KG1 (cell line): ENCODE results near the gene ENTR1.
"Not testable (repeated sequence)": the region's sequence is repeated elsewhere in the genome, so short reads cannot be mapped to it uniquely, and the experiment has no call there.

Source experiments
- DNase-seq: peaks from one replicate; lab custom pipeline; 2025; lab: John Stamatoyannopoulos, UW

Gene ENTR1

DNA sequence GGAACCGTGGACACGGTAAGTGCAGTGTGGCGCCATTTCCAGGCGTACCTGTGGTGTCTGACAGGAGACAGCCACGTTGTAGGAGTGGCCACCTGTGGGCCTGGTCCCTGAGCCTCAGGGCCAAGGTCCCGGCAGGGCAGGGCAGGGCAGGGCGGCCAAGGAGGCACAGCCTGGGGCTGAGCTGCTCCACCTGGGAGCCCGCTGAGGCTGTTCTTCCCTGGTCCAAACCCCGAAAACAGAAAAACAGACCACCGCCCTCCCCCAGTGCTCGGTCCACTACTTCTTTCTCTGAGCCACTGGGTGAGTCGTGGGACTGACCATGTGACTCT, 8.6 kb upstream of the ENTR1 start:
- DNase-seq: no peak

DNA sequence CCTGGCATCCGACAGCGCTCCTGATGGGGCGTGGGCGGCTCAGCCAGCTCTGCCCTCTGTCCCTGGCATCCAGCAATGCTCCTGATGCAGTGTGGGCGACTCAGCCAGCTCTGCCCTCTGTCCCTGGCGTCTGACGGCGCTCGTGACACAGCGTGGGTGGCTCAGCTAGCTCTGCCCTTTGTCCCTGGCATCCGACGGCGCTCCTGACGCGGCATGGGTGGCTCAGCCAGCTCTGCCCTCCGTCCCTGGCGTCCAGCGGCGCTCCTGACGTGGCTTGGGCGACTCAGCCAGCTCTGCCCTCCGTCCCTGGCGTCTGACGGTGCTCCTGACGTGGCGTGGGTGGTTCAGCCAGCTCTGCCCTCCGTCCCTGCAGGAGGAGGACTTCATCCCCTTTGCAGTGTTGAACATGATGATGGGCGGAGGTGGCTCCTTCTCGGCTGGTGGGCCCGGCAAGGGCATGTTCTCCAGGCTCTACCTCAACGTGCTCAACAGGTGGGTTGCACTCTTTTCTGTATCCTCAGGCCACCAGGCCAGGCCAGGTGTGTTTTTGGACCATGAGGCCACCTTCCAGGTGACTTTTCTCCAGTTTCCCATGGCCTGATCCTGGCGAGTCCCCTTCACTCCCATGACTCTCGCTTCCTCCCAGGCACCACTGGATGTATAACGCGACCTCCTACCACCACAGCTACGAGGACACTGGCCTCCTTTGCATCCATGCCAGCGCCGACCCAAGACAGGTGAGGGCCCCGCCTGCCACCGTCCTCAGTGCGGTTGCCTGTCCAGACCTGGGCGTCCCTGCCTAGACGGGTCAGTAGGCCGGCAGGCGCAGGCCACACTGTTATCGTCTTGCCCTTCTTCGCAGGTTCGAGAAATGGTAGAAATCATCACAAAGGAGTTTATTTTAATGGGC, 8.0 kb upstream of the ENTR1 start:
- no peak for DNase-seq

DNA sequence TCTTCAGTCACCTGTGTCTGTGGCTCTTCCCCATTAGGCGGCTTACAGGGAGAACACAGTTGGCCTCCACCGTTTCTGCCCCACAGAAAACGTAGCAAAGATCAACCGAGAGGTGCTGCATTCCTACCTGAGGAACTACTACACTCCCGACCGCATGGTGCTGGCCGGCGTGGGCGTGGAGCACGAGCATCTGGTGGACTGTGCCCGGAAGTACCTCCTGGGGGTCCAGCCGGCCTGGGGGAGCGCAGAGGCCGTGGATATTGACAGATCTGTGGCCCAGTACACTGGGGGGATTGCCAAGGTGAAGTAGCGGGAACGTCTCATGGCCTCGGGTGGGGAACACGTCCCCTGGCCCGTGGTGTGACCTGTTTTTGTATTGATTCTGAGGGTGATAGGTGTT, 6.5 kb upstream of the ENTR1 start:
- no peak for DNase-seq

DNA sequence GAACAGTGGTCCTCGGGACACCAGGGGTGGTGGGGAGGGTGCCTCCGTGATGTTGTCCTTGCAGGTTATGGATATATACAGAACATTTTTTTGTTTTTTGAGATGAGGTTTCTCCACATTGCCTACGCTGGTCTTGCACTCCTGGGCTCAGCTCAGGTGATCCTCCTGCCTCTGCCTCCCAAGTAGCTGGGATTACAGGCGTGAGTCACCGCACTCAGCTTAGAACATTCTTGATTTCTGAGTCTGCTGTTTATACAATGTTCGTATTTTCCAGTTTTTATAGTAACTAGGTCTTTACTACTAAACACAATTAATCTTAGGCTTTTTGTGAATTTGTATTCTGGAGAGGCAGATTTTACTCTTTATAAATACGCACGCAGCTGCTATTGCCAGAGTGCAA, 6.0 kb upstream of the ENTR1 start:
- no peak for DNase-seq

DNA sequence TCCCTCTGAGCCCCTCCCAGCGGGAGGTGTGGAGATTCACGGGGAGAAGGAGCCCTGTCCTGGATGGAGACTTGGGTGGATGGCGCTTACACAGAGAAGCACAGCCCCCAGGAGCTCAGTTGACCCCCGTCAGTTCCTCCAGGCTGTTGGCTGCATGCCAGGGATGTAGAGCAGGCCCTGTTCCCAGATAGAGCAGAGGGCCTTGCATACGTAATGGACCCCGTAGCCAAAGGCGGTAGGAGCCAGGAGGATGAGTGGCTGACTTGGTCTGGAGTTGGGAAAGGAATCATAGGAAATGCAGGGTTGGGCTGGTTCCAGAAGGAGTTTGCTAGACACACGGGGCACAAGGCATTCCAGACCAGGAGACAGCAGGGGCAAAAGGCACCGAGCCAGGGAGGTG, 2.5 kb upstream of the ENTR1 start:
- DNase-seq: no peak

DNA sequence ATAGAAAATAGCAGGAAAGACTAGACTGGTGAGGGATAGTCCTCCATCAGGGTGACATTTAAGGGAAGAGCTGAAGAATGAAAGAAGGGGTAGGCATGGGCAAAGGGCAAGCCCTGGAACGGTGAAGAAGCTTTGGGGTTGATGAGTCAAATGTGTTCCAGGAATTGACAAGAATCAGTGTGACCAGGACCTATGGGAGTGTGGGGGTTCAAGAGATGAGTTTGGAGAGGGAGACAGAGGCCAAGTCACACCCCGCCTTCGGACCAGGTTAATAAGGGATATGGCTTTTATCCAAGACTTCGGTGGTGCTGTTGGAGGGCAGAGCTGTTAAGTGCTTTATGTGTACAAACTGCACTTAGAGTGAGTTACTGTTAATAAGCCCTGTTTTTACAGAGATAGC, 964 bp upstream of the ENTR1 start:
- DNase-seq: no peak

DNA sequence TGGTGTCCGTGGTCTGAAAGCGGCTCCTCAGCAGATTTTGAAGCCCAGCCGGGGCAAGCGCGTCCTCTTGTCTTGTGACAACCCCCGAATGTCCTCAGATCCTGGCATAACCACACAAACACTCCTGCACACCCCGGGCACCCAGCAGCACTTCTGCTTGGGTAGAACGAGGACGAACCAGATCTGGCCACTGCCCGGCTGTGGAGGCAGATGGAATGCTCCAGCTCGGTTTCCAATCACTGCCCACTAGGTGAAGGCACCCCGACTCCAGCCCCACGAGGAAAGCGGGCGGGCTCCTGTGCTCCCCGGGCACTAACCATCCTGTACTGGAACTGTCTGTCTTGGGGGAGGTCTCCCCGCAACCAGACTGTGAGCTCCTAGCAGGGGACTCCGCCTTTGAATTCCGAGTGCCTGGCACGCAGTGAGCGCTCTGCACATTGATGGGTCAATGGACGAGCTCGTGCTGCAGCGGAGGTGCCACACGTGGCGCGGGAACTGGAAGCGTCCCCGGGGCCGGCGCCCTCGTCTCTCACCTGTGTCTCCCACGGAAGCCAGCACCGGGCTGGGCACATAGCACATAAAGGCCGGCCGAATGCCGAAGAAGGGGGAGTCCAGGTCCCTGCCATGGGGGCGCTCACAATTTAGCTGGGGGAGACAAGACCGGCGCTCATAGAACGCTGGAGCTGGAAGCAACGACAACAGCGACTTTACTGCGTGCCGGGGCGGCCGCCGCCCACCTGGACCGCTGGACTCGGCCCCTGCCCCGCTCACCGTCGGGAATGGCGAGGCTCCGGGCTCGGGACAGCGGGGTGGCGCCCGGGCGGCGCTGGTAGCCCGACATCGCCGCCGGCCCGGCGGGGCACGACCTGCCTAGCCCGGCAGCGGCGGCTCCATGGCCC, 608 bp downstream of the ENTR1 start:
- peak; percentile 25 for DNase-seq

DNA sequence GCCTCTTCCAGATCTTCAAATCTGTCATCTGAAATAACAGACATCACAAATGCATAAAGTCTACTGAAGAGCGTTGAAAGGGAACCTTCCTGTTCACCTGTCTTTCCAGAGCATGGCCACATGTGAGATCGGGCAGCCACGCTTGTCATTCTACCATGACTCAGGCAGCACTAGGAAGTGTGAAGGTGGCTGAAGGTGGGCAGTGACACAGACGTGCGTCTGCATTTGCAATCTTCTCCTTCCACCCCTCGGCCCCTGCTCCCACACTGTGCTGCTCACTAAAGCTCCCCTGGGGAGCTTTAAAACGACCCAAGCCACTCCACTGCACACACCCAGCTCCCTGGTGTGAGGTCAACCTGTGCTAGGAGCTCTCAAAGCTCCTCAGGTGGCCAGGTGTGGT, 2.5 kb downstream of the ENTR1 start:
- no peak for DNase-seq

DNA sequence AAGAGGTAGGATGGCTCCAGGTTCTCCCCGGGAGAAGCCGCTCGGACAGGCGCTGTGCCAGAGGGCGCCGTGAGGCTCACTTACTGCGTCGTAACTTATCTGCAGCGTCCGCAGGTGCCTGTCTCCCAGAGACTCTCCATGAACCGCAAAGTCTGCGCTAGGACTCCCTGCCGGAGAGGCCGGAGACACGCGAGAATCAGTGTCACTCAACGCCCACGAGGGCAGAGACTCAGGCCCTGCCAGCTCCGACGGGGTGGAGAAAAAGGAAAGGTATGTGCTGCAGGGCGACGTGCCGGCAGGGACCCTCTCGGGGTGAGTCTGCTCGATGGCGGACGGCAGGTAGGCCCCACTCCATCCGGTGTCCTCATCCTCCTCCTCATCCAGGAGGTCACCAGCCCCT, 3.4 kb downstream of the ENTR1 start:
- DNase-seq: not testable (repeated sequence)

DNA sequence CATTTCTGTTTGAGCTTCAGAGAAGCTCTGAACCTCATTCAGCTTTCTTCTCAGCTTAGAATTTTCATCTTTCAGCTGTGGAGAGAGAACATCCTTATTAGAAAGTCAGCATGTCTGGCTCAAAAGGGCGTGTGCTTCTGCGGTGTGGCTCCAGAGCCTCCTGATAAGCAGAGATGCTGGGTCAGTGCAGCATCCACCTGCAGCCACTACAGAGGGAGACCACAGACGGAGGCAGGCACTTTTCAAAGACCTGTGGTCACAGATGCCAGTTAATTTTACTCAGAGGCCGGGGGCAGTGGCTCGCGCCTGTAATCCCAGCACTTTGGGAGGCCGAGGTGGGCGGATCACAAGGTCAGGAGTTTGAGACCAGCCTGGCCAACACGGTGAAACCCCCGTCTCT, 4.5 kb downstream of the ENTR1 start:
- DNase-seq: not testable (repeated sequence)

DNA sequence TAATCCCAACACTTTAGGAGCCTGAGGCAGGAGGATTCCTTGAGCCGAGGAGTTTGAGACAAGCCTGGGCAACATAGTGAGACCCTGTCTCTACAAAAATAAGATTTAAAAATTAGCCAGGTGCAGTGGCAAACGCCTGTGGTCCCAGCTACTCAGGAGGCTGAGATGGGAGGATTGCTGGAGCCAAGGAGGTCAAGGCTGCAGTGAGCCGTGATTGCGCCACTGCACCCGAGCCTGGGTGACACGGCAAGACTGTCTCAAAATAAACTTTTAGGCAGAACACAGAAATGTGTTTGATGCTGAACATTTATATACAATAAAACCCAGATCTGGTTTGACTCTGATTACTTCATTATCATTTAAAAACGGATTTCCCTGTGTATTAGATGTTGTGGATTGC, 4.9 kb downstream of the ENTR1 start:
- no peak for DNase-seq

DNA sequence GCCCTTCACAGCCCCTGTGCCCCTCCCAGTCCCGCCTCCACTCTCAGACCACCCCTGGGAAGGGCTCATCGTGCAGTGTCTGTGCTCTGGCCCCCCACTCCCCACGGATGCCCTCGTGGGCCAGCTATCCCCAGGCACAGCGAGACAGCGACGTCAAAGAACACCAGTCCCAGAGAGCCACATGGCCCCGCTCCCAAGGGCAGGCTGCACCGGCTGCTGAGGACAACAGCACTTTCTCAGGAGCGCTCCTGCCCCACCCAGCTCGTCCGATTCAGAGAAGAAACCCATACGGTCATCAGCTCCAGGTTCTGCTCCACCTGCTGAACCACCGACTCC, 5.6 kb downstream of the ENTR1 start:
- no peak for DNase-seq

DNA sequence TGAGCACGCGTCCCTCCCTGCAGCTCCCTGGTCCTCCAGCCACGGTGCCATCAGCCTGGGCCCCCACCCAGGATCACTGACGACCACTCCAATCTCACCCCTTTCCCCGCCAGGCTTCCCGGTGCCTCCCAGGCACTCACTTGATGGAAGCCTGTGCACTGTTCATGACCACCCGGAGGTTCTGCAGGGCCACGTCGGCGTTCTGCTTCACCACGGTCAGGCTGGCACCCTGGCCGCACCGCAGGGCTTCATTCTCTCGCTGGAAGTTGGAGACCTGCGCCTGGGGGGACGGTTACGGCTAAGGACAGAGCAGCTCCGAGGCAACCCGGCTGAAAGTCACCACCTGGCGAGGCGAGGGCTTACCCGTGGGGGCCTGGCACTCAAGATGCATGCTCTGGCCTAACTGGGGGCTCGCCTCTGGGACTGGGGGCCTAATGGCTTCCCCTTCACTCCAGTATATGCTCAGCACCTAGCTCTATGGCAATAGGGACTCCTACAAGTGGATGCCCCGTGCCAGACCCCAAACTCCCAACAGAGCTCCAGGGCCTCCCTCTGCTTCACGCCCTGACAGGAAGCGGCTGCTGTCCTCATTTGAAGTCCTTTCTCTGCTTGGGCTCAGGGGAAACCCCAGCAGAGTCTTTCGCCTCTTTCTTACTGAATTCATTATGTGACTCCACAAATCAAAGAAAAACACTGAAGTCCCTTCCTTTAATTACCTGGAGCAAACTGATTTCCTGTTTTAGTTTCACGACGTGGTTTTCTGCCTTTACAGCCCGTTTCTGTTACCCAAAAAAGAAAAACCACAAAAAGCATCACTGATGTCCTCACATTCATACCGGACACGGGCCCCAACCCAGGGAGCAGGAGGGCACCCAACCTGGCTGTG, 6.3 kb downstream of the ENTR1 start:
- DNase-seq: no peak

DNA sequence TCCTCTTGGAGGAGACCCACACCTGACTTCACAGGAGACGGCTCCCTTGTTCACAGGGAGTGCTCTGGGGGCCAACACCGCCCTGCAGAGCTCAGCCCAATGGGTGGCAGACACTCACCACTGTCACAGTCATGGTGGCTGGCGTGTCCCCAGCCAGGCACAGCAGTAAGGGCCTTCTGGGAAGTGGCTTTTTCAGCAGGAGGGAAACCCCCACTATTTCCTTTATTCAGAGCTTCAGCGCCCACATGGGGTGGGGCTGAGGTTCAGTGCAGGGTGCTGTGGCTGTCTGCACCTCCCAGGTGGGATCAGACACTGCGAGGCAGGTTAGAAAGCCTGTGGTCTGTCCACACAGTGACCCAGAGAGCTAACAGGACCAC, 6.9 kb downstream of the ENTR1 start:
- DNase-seq: no peak

DNA sequence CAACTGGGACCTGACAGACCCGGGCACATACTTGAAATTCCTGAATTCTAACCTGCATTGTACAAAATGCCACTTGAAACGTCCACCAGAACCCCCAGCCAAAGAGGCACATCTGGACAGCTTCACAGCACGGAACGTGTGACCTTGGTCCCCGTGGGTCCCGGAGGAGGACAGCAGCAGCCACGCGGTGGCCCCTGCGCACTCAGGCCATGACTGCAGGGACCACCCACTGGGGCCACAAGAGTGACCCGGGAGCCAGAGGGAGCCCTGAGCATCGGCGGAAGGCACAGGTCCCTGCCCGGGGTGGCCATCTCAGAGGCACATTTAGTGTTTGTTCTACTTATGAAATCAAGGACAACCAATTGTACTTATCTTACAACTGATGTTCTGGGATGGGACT, 8.3 kb downstream of the ENTR1 start:
- DNase-seq: no peak

DNA sequence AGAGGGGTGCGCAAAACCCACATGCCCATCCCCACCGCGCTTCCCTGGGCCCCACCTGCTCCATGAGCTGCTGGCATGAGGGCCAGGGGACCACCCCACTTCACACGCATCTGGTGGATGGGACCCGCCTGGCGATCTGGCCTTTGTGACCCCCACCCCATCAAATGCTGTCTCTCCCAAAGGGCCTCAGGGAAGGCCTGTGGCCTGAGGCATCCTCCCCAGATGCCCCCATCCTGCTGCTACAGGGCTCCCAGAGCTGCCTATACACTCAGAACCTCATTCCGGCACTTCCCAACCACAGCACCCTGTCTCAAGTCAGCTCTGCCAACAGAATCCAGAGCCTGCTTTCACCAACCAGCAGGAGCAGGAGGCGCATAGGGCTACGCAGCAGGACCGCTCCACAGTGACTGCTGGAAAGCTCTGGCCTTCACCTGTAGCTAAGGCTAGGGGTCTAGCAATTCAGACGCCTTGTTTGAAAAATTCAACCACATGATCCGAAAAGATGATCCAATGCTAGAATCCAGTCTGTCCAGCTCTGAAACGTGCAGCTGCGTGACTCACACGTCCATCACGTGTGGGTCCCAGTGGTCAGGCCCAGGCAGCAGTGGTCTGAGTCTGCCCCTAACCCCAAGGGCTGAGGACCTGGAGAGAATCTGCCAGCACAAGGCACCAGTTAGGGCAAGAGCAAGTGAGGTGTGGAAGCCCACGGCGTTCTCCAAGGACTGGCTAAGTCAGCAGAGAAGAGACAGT, 9.1 kb downstream of the ENTR1 start:
- DNase-seq: no peak

DNA sequence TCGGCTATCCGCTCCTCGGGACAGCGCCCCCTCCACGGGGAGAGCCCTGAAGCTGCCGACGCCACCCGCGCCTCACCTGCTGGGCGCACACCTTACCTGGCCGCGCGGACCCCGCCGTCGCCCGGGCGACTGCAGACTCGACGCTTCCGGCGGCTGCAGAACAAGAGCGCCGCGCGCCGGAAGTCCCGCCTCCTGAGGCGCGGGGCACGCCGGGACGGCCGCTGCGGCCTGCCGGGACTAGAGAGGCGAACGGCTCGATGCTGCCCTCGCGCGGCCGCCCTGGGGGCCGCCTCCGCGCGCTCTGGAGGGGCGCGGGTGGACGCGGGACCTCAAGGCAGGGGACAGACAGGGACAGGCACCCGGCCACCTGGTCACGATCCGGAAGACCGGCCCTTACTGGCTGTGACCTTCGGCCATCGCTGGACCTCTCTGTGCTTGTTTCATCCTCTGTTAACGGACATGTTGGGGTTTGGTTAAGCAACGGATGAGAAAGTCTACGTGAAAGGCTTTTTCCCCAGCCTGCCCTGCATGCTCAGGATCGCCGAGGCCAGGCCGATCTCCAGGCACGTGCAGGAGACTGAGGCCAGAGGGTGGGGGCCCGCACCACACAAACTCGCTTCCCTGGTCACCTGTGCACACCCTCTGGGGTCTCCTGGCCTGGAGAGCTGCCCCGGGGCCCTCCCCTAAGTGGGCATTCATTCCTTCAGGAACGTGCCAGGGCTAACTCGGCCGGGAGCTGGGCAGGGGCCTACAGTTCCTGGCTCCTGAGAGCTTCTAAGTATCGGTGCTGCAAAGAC, 10.2 kb downstream of the ENTR1 start, which contains the start of gene SNAPC4:
Gene SNAPC4 (minus strand): TSS at position 133 of the 797 bp plus-strand sequence. CDS start 1,742 bp downstream, outside the sequence.
- peak; percentile 94 for DNase-seq

DNA sequence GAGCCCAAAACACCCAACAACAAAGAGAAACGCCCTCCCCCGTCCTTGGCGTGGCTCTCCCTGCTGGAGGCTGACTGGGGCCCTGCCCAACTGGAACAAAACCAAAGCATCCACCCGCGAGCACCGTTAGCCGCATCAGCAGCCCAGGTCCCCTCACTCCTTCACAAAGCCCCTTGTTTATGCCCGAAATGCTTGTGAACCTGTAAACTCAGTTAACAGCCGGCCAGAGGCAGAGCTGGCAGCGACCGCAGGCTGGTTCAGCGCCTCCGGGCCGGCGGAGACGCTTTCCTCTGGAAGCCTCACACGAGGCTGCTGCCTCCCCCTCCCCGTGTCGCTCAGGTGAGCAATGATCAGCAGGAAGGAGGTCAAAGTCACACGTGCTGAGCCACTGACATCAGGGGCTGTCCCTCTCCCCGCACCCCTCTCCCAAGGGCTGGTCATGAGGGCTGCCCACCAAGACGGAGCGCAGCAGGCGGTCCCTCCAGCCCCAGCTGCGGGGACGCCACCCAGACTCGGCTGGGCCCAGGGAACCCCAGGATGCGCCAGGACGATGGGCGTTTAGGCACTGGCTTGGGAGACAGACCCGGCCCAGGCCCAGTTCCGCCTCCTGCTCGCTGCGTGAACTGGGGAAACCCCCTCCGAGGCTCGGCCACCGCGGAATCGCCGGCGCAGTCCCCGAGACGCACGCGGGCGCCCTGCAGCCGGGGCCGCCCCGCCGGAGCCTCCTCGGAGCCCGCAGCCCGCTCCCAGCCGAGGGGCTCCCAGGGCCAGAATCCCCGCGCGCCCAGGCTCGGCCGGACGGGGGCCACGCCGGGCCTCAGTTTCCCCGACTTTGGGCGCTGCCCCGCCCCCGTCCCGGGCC, 11.0 kb downstream of the ENTR1 start:
- no peak for DNase-seq

DNA sequence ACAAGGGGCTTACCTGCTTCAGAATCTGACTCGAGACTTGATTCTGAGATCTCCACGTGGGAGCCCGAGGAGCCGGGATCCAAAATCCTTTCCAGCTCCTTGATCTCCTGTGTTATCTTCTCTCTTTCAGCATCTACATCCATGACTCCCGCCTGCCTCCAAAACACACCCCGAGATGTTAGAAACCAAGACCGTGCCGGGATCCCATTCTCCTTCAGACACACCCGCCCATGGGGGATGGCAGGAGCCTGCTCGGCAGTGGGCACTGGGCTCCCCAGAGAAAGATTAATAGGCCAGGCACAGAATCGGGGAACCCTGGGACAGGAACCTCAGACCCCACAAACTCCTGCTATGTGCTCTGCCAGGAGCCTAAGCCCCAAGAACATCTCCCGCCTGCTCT, 12.1 kb downstream of the ENTR1 start:
- no peak for DNase-seq

DNA sequence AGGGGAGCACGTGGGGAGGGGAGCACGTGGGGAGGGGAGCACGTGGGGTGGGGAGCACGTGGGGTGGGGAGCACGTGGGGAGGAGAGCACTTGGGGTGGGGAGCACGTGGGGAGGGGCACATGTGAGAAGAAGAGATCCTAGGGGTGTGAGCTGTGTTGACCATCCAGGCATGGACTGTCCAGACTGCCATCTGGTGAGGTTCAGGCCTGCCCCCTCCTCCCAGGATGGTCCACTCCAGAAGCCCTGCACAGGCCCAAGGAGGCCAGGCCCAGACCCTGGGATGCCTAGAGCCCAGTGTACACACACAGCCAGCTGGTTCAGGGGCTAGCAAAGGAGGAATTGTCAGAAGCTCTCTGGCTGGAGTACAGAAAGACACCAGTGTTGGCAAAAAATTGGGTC, 12.8 kb downstream of the ENTR1 start:
- DNase-seq: no peak
